T-helper 22 cell (primary cell): ENCODE data around the gene AGBL1.
"Not testable (repeated sequence)": the region's sequence is repeated elsewhere in the genome, so short reads cannot be mapped to it uniquely, and the experiment has no call there.

Experiments used
- DNase-seq: peaks from one replicate; pipeline ENCODE4 v3.0.0-alpha.2; 2020; ENCODE audit warnings: low read depth

Gene AGBL1

GRCh38 chr15:86871964-86872363 is 792.3 kb downstream of the AGBL1 start:
- DNase-seq, result no peak

DNA sequence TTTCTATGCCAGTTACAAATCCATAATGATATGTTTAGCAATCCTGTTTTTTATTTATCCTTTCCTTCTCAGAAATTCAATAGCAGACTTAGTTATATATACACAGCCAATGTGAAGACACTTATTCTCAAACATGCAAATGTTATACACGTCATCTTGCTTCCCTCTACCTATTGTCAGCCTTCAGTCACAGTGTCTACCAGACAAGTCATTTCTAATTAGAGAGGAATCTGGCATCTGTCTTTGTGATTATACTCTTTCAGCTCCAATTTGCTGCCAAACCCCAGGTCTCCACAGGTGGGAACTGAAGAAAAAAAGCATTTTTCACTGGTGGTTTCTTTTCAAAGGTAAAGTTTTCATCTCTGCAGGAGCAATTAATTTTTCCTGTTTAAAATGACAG is 793.1 kb downstream of the AGBL1 start:
- DNase-seq, result no peak

DNA sequence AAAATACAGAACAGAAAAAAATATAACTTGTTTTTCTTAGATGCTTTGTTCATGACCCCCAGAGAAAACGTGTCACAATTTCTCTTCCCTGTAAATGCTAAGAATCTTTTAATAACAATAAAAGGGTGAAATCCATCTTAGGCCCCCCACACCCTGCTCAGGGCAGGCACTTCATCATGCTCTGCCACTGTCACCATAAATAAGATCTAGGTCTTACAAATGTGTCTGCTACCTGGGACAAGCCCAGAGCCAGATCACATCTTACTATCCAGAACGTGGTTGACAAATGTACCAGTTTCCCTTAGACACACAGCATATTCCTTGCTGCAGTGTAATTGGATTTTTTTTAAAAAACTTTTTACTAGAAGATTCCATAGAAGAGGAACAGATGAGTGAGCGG is 795.4 kb downstream of the AGBL1 start:
- no peak for DNase-seq

DNA sequence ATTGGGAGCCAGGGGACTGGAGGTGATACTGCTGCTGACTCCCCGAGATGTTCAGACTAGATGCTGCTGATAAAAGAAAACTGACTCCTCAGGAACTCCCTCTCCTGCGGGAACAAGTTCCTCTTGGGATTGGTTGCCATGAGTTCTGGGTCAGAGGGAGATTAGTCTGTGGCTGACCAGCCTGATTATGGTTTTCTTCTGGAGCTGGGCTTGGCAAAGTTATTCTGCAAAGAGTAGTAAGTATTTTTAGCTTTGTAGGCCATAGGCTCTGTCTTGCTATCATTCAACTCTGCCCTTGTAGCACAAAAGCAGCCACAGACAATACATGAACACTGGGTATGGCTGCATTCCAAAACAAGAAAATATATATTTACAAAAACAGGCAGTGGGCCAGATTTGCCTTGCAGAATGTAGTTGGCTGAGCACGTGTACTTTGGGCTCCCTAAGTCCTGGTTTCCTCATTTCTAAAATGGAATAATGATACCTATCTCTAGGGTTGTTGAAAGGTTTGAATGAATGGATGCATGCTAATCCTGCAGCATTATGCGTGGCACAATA is 796.8 kb downstream of the AGBL1 start:
- no peak for DNase-seq

DNA sequence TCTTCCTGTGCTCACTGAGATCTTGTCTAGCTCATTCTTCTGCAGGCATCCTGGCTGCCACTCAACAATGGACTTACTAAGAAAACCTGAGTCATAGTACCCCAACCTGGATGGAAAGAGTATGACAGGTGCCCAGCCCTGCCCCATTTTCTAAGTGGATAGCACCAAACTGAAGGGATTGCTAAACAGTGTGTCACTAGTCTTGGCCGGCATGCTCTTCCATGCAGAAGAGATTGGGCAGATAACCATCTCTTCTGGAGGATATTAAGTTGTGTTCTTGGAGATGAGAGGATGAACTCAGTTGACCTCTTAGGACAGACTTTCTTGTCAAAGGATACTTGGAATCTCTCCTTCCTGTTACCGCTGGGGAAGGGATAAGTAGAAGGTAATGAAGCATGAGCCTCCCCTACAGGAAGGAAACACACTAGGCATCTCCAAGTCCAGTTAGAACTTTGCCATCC is 797.5 kb downstream of the AGBL1 start:
- no peak for DNase-seq

- not testable (repeated sequence) for DNase-seq
Measured at GRCh38 chr15:86878844-86879243, 799.2 kb downstream of the AGBL1 start.

DNA sequence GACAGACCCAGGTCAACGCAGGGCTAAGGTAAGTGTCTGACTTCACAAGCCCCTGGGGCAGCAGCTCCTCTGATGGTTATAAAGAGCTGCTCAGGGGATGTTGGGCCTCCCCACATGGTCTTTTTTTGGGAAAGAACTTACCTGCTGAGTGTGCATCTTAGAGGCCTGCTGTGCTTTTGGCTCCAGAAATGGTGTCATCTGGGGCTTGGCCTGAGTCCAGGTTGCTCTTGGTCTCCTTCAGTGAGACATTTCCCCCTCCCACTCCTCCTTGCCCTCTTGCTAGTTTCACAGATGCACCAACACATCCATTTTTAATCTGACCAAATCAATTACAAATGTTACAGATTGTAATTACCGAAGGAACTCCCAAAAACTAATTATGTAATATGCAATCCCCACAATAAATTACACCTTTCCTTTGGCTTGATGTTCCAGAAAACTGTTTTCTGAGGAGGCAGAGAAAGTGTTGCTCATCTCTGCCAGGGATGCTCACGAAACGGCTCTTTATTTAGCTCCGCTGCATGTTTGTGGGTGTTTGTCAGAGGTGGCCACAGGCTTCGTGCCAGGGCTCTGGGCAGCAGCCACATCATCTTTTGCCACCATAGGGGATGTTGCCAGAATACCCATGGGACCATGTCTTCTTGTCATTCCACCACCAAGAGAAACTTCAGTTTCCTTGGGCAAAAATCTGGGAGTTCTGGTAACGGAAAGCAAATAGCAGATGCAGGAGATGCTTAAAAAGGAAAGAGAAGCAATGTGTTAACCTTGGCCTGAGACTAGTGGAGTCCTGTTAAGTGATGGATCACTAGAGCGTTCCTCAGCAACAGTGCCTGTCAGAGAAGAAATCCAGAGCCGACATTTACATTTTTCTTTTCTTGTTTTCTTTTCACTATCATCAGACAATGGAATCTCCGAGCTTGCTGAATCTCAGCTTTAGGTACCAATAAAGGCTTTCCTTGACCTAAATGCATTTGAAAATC is 799.9 kb downstream of the AGBL1 start:
- DNase-seq, result no peak

DNA sequence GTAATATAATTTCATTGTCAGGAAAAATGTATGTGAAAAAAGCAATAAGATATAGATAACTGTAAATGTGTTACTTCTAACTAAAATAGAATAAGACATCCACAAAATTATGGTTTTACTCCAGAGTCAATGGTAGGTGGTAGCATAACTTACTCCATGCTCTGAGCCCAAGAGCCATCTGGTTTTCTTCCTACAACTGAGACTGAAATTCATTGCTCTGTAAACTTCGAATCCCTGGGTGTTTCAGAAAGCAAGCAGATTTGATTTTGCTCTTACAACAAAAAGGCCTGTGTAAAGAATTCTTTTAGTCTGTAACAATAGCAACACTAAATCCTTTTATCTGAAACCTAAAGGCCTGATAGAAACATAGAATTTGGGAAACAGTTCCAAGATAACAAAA is 805.9 kb downstream of the AGBL1 start:
- DNase-seq, result no peak

DNA sequence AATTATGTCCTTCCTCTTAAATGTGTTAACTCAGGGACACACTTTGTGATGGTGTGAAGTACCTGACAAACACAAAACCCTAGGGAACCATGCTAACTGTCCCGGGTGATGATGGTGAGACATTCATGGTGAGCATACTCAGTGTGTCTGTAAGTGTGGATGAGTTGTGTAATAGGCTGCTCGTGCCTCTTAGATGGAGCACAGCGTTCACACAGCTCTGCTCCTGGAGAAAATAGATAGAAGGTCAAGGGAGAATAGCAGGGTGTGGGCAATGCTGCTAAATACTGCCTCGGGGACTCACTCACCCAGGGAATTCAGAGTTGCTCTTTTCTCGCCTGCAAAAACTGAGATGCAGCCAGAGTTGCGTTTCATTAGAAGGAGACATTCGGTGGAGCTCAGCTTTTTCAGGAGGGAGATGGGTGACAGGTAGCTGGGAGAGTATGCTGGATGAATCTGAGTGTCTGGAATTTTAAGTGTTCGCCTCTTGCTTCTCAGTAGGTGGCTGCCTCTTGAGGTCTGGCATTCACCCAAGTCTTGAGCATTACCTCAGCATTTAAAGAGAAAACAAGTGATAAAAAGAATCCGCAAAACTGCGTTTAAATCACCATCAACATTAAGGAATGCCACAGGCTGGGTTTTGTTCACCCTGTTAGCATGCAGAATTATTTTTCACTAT is 813.2 kb downstream of the AGBL1 start:
- no peak for DNase-seq

- no peak for DNase-seq
Measured at GRCh38 chr15:86894269-86894668, 814.6 kb downstream of the AGBL1 start.

GRCh38 chr15:86903642-86904421 is 824.2 kb downstream of the AGBL1 start:
- DNase-seq, result no peak

- DNase-seq, result no peak
Measured at GRCh38 chr15:86905625-86906256, 826.1 kb downstream of the AGBL1 start.

DNA sequence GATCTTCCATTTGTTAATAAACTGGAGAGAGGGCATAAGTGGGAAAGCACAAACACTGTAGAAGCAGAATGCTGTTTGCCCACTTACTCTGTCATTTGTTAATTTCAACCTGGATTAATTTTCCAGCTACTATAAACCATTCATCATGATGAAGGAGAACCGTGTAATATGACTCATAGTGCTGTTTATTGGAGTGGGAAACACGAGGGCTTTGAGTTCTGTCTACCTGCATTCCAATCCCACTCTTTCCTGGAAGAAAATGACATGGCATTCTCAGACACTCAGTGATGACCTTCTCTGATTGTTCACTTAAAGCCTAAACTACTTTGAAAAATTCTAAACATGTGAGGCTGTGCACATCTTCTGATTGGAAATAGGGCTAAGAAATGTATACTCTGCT is 826.7 kb downstream of the AGBL1 start:
- DNase-seq, result no peak

DNA sequence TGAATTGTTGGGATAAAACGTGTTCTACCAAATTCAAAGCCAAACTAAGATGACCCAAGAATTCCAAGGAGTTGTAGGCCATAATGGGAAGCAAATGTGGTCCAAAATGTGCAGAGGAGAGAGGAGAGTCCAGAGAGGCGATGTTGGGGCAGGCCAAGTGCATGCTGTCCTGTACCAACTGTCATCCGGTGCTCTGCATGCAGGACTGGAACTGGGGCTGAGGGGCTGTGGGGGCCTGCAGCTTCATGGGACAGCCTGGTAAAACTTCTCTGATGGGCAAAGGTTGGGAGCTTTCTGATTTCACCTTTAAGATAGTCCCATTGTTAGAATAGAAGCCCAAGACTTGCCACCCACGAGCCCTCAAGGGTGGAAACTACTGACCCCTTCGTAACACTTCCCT is 831.4 kb downstream of the AGBL1 start:
- DNase-seq, result no peak

GRCh38 chr15:86912661-86913060 is 833.0 kb downstream of the AGBL1 start:
- no peak for DNase-seq

DNA sequence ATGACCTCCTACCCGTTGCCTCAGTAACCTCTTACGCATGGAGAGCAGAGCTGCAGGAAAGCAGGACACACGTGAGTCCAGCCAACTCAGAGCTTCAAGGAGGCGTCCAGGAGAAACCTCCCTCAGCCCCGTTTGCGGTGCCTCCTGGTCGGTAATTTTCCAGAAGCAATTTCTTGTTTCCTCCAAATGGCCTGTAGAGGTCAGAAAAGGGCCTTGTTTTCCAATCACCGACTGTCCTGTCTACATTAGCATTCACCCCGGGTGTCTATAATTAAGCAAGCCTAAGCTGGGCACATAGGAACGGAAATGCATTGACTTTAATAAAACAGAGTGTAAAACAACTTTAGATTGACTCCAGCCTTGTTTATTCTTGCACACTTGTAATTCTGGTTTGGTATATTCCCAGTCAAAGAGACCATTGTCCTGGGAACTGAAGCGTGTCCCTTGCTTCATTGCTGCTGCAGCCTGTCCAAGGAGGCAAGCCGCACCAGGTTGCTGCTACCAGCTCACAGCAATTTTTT is 836.2 kb downstream of the AGBL1 start:
- DNase-seq, result no peak

DNA sequence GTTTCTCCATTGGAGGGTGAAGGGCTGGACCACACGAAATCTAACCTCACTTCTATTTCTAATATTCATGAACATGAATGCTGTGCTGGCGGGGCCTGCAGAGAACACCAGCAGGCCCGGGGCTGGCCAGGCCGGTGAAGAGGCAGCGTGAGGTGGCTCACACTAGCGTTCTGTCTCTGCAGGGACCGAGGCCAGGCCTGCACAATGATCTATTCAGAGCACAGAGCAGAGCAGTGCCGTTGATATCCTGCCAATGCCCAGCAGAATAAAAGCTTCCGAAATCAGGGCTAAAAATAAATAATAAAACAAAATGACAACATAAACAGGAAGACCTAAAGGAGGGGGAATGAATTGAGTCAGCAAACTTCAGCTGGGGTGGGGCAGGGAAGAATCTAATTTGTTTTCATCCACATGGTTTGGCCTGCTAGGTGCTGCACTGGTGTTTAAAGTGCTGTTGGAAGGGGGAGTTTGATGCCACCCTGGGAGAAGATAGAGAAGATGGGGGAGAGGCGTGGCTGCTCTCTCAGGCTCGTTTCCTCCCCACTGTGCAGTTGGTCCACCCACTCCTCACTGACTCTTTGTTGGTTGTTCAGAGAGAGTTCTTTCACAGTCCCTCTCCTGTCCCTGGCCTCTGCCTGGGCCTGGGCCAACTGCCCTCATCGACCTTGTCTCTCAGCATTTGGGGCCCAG is 837.1 kb downstream of the AGBL1 start:
- DNase-seq, result no peak

DNA sequence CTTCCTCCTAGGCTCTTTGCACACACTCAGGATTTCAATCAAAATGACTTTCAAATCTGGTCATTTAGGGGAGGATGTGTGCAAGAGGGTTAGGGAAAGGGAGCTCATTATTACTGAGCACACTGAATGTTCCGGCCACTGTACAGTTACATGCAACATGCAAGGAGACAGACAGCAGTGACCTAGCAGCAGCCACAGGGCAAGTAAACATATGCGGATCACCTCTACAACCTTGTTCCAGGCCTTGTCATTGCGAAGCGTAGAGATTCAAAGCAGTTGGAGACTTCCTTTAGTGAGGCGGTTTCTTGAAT is 837.6 kb downstream of the AGBL1 start:
- DNase-seq, result no peak

- DNase-seq, result no peak
Measured at GRCh38 chr15:86919581-86919980, 839.9 kb downstream of the AGBL1 start.

GRCh38 chr15:86929461-86929860 is 849.8 kb downstream of the AGBL1 start:
- no peak for DNase-seq

DNA sequence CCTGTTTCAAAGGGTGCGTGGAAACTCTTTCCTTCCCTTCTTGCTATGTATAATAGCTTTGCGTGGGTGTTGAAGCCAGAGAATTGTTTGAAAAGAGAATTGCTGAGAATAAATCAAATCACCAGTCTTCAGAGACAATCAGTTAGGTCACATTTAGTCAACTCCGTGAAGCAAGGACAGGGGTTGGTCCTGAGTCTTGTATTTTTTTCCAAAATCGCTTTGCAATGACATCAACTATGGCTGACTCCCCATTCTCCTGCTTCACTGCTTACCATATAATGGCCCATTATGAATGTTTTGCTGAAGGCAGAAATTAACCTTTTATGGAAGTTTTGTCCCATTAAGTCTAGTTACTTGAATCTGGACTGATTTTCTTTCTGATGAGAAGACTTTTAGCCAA is 852.8 kb downstream of the AGBL1 start:
- DNase-seq, result no peak
